ENCODE measurements around the gene EPC2. TPM values are rescaled to one million over a fixed set of nuclear protein-coding genes. Genes with fewer than 3 reads are reported as not detected.
A peak's percentile ranks its signal among the peaks of the same experiment; 100 is the strongest.

EPC2 gene
- polyA plus RNA-seq, 3 donors: 1.4 to 19.2 (median 2.0) TPM

GRCh38 chr2:148720501-148721001 is 76.0 kb downstream of the EPC2 start:
- peak in 1 of 3 donors; percentile 48 for DNase-seq
- H3K4me1 Mint-ChIP-seq: peaks cover 54% of the 10 kb centered on the region
- Histone ChIP-seq H3K9me3 (replicated peaks in 1 of 2; ENCODE audit: control insufficient read depth in 1 of 2, insufficient read depth in 1 of 2, low read length in 2 of 2) (no peaks in the 10 kb centered on the region), H3K27me3 (ENCODE audit: control insufficient read depth in 2 of 2, insufficient read depth in 2 of 2, low read length in 2 of 2) (no peaks in the 10 kb centered on the region), H2AFZ (ENCODE audit: insufficient read depth, low read depth, low read length, poor library complexity, severe bottlenecking) (no peak overlapping the region), H3K4me1 (ENCODE audit: control insufficient read depth in 1 of 2, insufficient read depth in 2 of 2, low read length in 2 of 2) (peaks cover 15 to 18% of the 10 kb centered on the region in 2 donors), H3K9ac (ENCODE audit: insufficient read depth, low read length, poor library complexity, severe bottlenecking) (no peak overlapping the region), H4K20me1 (ENCODE audit: insufficient read depth, low read length) (peaks cover 100% of the 10 kb centered on the region), H3K79me2 (ENCODE audit: insufficient read depth, low read length) (peaks cover 95% of the 10 kb centered on the region), H3K27ac (ENCODE audit: low read depth in 1 of 2, low read length in 2 of 2) (peak overlapping the region; percentile 5 to 37), H3K4me3 (replicated peaks in 1 of 3; ENCODE audit: low read depth in 2 of 3, low read length in 3 of 3) (no peak overlapping the region), H3K4me2 (replicated peaks; ENCODE audit: extremely low read depth, low read length, poor library complexity, severe bottlenecking) (no peak overlapping the region), H3K36me3 (replicated peaks in 1 of 2; ENCODE audit: control insufficient read depth in 1 of 2, insufficient read depth in 2 of 2, low read length in 2 of 2) (peaks cover 2 to 14% of the 10 kb centered on the region in 2 donors)
- H3K27me3 Mint-ChIP-seq (ENCODE audit: low read depth in 3 of 3): no peaks in the 10 kb centered on the region
- WGBS (ENCODE audit: insufficient coverage): 80% methylated on average over 7 of the region's 20 CpGs
- H3K9me3 Mint-ChIP-seq: no peaks in the 10 kb centered on the region
- TF ChIP-seq CTCF (IDR thresholded peaks at IDR 0.05): no peak
- peaks cover 6 to 29% of the 10 kb centered on the region in 2 donors for H3K36me3 Mint-ChIP-seq
- intact Hi-C loops (cut with micrococcal nuclease): no loop called here
- peak overlapping the region in 5 of 7 donors; percentile 27 to 84 (median 56) for H3K27ac Mint-ChIP-seq
- H3K4me3 Mint-ChIP-seq: no peak overlapping the region

GRCh38 chr2:148721520-148721931 is 77.0 kb downstream of the EPC2 start:
- H3K27ac Mint-ChIP-seq: peak overlapping the region in 3 of 7 donors; percentile 27 to 52 (median 35)
- Histone ChIP-seq H3K4me3 (replicated peaks in 1 of 3; ENCODE audit: low read depth in 2 of 3, low read length in 3 of 3) (no peak overlapping the region), H3K9me3 (replicated peaks in 1 of 2; ENCODE audit: control insufficient read depth in 1 of 2, insufficient read depth in 1 of 2, low read length in 2 of 2) (no peaks in the 10 kb centered on the region), H3K36me3 (replicated peaks in 1 of 2; ENCODE audit: control insufficient read depth in 1 of 2, insufficient read depth in 2 of 2, low read length in 2 of 2) (peaks cover 2 to 14% of the 10 kb centered on the region in 2 donors), H3K4me2 (replicated peaks; ENCODE audit: extremely low read depth, low read length, poor library complexity, severe bottlenecking) (peak overlapping the region; percentile 7), H3K27ac (ENCODE audit: low read depth in 1 of 2, low read length in 2 of 2) (peak overlapping the region in 1 of 2 donors; percentile 37), H3K9ac (ENCODE audit: insufficient read depth, low read length, poor library complexity, severe bottlenecking) (no peak overlapping the region), H4K20me1 (ENCODE audit: insufficient read depth, low read length) (peaks cover 100% of the 10 kb centered on the region), H3K79me2 (ENCODE audit: insufficient read depth, low read length) (peaks cover 95% of the 10 kb centered on the region), H2AFZ (ENCODE audit: insufficient read depth, low read depth, low read length, poor library complexity, severe bottlenecking) (no peak overlapping the region), H3K27me3 (ENCODE audit: control insufficient read depth in 2 of 2, insufficient read depth in 2 of 2, low read length in 2 of 2) (no peaks in the 10 kb centered on the region), H3K4me1 (ENCODE audit: control insufficient read depth in 1 of 2, insufficient read depth in 2 of 2, low read length in 2 of 2) (peaks cover 18 to 24% of the 10 kb centered on the region in 2 donors)
- peaks cover 6 to 23% of the 10 kb centered on the region in 2 donors for H3K36me3 Mint-ChIP-seq
- no peaks in the 10 kb centered on the region for H3K9me3 Mint-ChIP-seq
- peak overlapping the region in 1 of 2 donors; percentile 24 for H3K4me3 Mint-ChIP-seq
- TF ChIP-seq CTCF (IDR thresholded peaks at IDR 0.05): no peak
- intact Hi-C loops (cut with micrococcal nuclease): no loop called here
- peak in 2 of 3 donors; percentile 6 to 7 for DNase-seq
- peaks cover 55% of the 10 kb centered on the region for H3K4me1 Mint-ChIP-seq
- H3K27me3 Mint-ChIP-seq (ENCODE audit: low read depth in 3 of 3): no peaks in the 10 kb centered on the region
